ENCODE measurements around the gene MBD3.
"Not testable (repeated sequence)": the region's sequence is repeated elsewhere in the genome, so short reads cannot be mapped to it uniquely, and the experiment has no call there.

MBD3 gene

DNA sequence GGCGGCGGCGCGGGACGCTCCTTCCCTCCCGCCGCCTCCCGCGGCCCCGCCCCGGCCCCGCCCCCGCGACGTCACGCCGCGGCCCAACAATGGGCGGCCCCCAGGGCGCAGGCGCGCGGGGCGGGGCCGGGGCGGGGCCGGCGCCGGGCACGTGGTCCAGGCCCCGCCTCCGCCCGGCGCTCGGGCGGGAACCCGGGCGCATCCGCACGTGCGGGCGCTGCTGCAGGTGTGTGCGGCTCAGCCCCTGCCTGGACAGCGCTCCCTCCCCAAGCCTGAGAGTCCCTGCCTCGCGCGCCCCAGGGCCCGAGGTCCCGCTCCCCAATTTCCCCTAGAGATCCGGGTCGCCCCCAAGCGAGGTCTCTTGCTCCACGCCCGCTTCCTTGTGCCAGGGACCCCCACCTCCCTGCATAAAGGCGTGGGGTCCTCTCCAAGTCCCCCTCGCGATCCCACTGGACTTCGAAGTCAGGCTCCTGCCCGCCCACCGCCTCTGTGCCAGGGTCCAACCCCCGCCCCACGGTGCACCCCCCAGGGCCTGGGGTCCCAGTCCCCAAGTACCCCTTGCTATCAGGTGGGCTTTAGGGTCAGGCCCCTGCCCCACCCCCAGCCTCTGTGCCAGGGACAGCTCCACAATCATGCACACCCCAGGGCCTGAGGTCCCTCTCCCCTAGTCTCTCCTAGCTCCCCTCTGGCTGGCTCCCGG lies 24.2 kb downstream of the MBD3 start, which contains the start of gene MEX3D:
Gene MEX3D, minus strand, starts transcription at position 6 of the 700 bp plus-strand sequence. CDS start 267 bp downstream, outside the sequence.
- DNase-seq: peak; percentile 79 to 81

DNA sequence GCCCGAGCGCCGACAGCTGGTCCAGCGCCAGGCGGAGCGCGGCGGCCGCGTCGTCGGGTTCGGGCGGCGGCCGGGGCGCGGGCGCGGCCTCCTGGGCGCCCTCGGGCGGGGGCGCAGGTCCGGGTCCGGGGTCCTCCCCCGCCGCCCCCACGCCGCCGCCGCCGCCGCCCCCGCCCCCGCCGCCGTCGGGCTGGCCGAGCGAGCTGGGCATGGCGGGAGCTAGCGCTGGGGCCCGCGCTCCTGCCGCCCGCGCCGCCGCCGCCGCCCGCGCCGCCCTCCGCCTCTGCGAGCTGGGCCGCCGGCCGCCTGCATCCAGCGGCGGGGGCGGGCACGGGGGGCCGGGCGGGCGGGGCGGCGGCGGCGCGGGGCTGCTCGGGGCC lies 24.8 kb downstream of the MBD3 start:
- DNase-seq: no peak

DNA sequence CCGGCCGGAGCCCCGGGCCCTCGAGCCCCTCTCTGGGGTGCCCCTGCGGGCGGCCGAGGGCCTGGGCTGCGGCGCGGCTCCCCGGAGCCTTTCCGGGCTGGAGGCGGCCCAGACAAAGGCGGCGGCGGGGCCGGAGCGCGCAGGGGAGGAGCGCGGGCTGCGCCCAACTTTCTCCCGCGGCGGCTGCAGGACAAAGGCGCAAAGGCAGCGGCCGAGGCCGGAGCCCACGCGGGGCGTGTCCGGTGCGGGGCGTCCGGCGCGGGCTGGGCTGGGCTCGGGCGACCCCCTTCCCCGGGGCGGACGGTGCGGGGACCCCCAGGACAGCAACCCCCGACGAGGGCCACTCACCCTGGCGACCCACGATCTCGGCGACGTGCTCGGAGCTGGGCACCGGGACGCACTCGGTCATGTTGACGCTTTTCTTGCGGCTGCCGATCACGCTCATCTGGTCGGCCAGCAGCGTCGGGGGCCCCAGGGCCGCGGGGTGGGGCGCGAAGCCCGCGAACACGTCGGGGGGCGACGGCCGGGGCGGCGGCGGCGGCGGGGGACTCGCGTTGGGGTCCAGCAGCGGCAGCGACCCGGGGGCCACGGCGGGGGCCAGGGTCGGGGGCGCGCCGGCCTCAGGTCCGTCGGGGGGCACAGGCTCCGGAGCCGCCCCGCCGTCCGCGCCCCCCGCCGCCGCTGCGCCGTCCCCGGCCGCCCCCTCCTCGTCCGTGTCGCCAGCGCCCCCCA lies 25.4 kb downstream of the MBD3 start:
- peak in 1 of 2 donors; percentile 9 for DNase-seq

DNA sequence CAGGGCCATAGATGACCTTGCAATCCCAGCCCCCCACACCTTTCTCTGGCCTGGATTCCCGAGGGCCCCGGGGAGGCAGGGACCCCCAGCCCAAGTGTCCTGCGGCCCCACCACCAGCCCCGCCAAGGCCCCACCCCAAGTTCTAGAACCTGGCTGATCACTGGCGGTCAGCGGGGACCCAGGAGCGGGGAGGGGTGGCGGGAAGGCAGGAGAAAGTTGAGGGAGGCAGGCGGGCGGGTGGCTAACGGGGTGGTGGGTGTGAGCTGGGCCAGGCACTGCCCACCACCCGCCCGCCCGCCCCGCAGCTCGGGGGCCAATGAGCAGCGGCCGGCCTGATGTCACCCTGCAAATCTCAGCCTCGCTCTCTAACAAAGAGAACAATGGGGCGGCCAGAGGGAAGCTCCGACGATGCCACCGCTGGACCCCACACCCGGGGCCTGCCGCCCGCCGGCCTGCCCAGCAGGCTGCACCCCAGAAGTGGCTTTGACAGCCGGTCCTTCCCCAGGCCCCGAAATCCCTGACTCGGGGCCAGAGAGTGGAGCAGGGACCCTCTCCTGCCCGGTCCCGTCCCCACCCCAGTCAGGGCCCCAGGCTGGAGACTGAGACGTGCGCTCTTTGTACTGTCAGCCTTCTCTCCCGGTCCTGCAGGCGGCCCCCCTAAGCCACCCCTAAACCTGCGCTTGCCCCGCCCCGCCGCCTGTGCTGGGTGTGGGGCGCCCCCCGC lies 26.1 kb downstream of the MBD3 start:
- DNase-seq: no peak

DNA sequence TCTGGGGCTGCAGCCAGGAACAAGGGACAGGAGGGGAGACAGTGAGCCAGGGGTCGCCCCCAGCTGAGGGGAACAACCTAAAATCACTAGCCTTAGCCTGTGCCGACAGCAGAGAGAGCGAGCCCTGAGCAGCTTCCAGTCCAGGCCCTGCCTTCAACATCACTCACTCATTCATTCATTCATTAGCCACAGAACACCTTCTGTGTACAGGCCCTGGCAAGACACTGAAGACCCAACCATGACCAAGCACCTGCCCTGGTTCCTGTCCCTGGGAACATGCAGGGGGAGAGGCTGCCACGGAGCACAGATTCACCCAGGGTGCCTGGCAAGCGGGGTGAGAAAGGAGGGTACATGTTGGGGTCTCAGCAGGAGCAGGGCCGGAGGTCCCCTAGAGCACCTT lies 29.4 kb downstream of the MBD3 start:
- DNase-seq: no peak

DNA sequence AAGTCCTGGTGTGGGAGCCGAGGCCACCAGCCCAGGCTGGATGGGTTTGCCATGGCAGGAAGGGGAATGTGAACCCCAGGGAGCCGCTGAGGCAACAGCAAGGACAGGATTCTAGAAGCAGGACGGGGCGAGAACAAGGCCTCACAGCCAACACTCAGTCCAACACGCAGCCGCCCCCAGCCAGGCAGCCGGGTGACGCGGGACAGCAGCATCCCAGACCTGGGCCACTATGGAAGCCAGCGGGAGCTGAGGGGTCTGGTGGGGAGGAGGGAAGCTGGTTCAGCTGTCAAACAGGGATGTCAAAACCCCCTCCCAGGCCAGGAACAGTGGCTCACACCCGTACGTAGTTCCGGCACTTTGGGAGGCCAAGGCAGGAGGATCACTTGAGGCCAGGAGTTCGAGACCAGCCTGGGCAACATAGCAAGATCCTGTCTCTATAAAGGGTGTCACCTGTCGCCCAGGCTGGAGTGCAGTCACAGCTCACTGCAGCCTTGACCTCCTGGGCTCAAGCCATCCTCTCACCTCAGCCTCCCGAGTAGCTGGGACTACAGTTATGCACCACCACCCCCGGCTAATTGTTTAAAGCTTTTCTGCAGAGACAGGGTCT lies 31.3 kb downstream of the MBD3 start:
- no peak for DNase-seq

DNA sequence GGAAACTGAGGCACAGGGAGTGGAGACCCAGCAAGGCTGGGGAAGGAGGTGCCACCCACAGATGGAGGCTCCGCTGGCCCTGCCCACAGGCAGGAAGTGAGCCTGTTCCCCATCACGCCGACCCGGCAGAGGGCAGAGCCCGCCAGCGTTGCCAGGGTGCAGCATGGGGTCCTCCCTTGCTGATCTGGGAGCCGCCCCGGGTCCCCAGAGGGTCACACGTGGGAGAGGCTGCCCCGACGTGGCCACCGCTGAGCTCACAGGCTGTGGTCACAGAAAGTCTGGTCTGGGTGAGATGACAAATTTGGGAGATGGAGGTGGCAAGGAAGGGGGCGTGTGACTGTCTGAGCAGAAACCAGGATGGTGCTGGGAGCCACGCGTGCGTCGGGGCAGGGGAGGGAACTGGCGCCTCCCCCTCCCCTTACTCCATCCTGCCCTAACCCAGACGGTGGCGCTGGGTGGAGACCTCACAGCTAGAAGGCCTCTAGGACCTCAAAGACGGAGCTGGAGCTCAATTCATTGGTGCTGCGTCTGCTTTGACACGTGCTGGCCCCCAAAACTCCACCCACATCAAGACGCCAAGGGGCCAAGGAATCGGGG lies 32.3 kb downstream of the MBD3 start:
- DNase-seq: no peak

DNA sequence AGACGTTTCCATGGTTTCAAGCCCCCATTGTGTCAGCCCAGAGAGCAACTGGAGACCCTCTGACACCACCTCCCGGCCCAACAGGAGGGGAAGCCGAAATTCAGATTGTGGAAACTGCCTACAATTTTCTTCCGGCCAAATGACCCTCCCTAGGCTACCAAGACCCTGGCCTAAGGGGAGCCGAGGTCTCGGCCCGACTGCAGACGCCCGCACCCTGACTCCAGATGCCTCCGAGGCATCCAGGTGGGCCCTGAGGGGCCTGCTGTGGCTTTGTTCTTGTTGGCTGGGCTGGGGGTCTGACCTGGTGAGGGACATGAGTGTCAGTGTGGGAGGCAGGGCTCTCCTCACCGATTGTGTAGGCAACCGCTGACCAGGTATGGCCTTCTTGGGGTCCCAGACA lies 34.1 kb downstream of the MBD3 start:
- no peak for DNase-seq

DNA sequence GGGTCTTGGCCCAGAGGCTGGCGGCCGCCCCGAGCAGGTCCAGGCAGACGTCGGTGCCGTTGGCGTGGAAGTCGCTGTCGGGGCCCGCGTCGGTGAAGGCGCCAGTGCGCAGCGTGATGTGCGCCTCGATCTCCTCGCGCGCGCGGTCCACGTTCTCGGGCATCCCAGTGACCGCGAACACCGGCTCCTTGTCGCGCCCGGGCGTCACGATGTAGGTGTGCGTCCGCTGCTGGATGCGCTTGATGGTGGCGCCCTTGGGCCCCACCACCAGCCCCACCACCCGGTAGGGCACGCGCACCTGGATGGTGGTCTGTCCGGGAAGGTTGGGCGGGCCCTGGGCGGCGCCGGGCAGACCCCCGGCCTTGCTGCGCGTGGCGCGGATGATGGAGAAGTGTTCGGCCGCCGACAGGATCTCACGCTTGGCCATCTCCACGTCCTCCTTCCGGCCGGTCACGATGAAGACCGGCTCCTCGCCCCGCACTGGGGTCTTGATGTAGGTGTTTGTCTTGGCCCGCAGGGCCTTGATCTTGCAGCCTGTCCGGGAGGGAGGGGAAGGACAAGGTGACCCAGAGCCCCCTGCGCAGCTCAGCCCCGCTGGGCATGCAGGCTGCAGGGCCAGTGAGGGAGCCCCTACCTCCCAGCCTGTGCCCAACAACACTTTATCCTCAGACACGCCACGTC lies 36.1 kb downstream of the MBD3 start:
- DNase-seq: no peak

DNA sequence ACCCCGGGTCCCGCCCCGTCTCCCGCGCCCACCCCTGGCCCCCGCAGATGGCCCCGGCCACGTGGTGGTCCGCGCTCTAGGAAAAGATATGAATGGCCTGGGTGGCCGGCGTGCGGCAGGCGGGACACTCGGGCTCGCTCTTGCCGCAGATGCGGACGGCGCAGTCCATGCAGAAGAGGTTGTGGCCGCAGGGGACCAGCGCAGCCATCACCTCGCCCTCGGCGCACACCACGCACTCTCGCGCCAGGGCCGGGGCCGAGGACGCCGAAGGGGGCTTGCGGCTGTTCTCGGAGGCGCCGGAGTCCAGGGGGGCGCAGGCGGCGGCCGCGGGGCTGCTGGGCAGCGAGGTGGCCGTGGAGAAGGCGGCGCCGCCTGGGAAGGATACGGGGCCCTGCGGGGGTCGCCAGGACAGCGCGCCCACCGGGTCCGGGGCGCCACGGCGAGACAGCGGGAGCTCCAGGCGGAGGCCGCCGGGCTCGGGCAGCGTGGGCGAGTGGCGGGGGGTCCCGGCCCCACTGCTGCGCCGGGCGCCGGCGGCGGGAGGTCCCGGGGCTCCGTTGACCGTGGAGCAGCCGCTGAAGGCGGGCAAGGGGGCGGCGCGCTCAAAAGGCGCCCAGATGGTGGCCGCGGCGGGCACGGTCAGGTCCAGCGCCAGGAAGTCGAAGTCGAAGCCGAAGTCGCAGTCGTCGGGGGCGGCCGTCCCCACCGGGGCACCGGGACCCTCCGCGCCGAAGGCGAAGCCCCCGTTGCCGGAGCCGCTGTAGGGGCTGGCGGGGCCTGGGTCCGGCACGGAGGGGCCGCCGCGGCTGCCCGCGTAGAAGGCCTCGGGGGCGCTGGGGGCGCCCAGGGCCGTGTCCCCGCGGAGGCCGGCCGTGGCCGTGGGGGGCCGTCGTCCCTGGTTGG lies 36.9 kb downstream of the MBD3 start:
- DNase-seq: no peak

DNA sequence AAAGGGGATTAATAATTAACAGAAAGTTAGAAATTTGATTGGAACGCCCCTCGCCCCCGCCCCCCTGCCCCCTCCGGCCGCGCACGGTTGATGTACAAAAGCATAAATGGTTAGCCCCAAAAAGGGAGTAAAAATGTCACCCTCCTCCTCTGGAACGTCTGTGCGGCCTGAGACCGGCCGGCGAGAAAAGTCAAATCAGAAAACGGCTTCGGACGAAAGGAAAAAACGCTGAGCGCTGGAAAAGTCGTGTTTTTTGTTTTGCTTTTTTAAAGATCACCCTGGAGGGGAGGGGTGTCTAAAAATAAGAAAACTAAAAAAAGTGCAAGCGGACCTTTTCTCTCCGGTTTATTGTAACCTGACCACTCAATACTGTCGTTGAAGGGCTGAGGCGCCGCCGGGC lies 37.7 kb downstream of the MBD3 start:
- DNase-seq: no peak

DNA sequence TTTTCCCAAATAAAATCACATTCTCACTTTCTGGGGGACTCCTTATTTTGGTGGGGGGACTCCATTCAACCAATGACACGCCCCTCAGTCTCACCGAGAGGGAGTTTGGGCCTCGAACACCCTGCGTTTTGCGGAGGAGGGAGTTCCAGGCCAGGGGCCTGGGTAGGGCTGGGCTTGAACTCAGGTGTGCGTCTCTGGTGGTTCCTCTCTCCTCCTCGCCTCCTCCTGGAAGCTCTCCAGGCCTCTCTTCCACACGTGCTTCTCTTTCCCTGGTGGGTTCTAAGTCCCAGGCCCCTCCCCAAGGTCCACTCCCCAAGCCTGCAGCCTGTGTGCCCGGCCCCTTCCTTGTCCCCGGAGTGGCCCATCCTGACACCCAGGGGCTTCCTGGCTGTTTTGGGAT lies 39.2 kb downstream of the MBD3 start:
- no peak for DNase-seq

DNA sequence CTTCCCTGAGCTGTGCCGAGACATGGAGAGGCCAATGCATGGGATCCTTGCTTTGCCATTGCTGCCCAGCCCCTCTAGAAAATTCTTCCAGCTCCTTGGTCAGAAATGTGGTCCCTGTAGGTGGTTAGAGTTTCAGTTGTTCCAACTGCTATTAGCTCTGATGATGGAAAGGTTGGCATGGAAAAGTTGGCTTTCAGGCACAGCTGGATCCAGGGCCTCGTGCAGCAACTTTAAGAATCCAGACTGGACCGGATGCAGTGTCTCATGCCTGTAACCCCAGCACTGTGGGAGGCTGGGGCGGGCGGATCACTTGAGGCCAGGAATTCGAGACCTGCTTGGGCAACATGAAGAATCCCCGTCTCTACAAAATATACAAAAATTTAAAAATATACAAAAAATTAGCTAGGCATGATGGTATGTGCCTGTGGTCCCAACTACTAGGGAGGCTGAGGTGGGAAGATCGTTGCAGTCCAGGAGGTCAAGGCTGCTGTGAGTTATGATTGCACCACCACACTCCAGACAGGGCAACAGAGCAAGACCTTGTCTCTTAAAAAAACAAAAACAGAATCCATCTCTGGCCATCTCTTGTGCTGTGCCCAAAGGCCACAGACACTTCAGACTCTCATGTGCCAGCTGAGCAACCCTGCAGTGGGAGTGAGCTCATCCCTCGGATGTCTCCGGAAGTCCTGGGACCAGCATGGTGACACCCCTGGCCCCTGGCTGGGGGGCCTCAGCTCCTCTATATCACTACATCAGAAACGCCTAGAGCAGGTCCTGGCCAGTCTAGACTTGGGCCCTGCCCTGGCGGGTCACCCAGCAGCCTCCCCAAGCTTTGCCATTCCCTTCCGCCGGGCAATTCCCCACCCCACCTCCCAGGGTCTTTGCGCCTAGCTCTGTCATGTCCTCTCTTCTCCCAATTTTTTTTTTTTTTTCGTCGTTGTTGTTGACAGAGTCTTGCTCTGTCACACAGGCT lies 41.3 kb downstream of the MBD3 start:
- no peak for DNase-seq

DNA sequence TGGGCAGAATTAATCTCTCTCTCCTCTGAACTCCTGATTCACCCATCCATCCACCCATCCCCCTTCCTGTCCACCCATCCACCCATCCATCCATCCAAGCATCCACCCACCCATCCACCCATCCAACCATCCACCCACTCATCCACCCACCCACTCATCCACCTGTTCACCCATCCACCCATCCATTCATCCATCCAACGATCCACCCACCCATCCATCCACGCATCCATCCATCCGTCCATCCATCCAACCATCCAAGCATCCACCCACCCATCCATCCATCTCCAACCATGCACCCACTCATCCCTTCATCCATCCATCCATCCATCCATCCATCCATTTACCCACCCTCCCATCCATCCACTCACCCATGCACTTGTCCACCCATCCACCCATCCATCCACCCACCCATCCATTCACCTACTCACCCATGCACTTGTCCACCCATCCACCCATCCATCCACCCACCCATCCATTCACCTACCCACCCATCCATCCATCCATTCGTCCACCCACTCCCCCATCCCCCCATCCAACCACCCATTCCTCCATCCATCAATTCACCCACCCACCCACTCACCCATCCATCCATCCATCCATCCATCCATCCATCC lies 43.2 kb downstream of the MBD3 start:
- no peak for DNase-seq

DNA sequence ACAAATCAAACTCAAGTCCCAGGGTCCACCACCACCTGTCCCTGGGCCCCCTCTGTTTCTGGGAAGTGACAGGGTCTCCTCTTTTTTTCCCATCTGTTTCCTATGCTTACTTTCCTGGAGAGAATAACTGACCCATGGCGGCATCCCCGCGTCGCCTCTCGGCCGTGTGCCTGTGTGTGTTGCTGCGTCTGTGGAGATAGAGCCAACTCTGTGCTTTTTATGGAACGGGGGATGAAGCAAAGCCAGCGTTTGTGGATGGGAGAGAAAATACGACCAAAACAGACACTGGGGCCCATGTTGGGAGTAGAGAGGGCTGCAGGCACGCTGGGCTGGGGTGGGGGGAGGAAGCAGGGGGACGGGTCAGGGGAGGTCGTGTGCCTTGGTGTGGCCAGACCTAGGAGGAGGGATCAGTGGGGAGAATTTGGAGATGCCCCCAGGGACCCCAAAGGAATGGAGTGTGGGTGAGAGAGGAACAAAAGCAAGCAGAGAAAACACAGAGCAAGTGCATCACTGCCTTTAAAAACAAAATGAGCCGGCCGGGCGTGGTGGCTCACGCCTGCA lies 52.2 kb downstream of the MBD3 start:
- no peak for DNase-seq

DNA sequence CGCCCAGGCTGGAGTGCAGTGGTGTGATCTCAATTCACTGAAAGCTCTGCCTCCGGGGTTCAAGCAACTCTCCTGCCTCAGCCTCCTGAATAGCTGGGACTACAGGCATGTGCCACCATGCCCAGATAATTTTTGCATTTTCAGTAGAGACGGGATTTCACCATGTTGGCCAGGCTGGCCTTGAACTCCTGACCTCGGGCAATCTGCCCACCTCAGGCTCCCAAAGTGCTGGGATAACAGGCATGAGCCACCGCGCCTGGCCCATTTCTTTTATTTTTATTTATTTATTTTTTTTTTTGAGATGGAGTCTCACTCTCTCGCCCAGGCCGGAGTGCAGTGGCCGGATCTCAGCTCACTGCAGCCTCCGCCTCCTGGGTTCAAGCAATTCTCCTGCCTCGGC lies 52.9 kb downstream of the MBD3 start:
- not testable (repeated sequence) for DNase-seq

DNA sequence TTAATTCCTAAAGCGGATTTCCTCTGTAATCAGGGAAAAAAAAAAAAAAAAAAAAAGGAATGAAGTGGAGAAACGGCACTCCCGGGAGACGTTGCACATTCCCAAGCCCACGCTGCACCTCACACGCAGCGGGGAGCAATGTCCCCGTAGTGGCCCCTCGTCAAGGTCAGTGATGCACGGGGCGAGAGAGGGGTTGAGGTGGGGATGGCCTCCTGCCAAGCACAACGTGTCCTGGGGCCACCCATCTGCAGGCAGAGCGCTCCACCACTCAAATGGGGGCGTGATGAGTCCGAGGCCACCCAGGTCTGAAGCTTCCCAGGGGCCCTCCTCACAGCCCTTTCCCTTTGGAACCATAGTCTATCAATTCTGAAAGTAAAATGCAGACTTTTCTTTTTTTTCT lies 53.7 kb downstream of the MBD3 start:
- DNase-seq: no peak

DNA sequence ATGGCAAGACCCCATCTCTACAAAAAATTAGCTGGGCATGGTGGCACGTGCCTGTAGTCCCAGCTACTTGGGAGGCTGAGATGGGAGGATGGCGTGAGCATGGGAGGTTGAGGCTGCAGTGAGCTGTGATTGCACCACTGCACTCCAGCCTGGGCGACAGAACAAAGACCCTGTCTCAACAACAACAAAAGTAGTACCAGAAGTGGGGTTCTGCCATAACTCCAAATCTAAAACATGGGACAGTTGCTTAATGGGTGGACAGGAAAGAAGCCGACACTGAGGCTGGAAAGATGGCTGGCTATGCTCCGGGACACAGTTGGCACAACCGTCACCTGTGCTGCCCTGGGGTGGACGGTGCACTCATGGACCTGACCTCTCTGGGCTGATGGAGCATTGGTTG lies 57.0 kb downstream of the MBD3 start:
- DNase-seq: not testable (repeated sequence)

DNA sequence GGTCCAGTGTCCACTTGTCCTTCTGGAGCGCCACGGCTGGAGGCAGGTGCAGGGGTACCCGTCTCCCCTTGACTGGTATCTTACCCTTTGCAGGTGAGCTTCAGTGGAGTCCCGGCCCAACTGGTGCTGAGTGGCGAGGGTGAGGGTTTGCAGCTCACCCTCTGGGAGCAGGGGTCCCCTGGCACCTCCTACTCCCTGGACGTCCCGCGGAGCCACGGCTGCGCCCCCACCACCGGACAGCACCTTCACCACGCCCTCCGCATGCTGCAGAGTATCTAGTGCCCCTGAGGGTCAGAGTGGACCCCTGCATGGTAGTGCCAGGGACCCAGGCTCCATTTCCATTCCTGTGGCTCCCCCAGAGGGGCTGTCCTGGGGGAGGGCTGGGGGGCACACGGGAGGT lies 57.7 kb downstream of the MBD3 start:
- DNase-seq: no peak
